Naive thymus-derived CD8-positive, alpha-beta T cell (primary cell): ENCODE measurements around the gene CACNA2D2. TPM values are rescaled to one million over a fixed set of nuclear protein-coding genes. Genes with fewer than 3 reads are reported as not detected.
A peak's percentile ranks its signal among the peaks of the same experiment; 100 is the strongest.

ENCODE experiments used
- ATAC-seq, 2 donors: fragments of 150-1000 bp; cut with Tn5 transposase in 1 of 2; sonication (Bioruptor Pico), chemical (Tn5 transposase) in 1 of 2; 1 replicate in 1 of 2; 2 replicates in 1 of 2; pipeline ENCODE4 v1.10.0; 2021; ENCODE audit warnings: mild to moderate bottlenecking in 2 of 2, moderate library complexity in 2 of 2
- POLR2A ChIA-PET: fragments of 350-600 bp; sonication (Branson Sonifier 250); formaldehyde crosslinking; loops from one replicate; lab custom pipeline; 2021; ENCODE audit warnings: antibody characterized with exemption; lab: Charles Lee
- DNase-seq, 10 donors: peaks; one replicate each; pipeline versions ENCODE4 v3.0.0 to v3.0.0-alpha.2; 2020 to 2022
- H3K27ac Mint-ChIP-seq, 10 donors: one replicate each; pipeline ENCODE4 v1.8.0; 2020 to 2022; ENCODE audit warnings: mild to moderate bottlenecking in 10 of 10, mixed read lengths in 10 of 10, moderate library complexity in 4 of 10, inconsistent platforms in 1 of 10
- H3K27me3 Mint-ChIP-seq, 5 donors: one replicate each; pipeline ENCODE4 v1.8.0; 2021 to 2022; ENCODE audit warnings: mixed read lengths in 5 of 5
- H3K36me3 Mint-ChIP-seq, 3 donors: one replicate each; pipeline ENCODE4 v1.8.0; 2020 to 2022; ENCODE audit warnings: mixed read lengths in 3 of 3, mild to moderate bottlenecking in 2 of 3, inconsistent platforms in 1 of 3
- H3K4me1 Mint-ChIP-seq, 4 donors: one replicate each; pipeline ENCODE4 v1.8.0; 2021 to 2022; ENCODE audit warnings: mixed read lengths in 4 of 4
- H3K4me3 Mint-ChIP-seq, 10 donors: one replicate each; pipeline ENCODE4 v1.8.0; 2020 to 2022; ENCODE audit warnings: mild to moderate bottlenecking in 10 of 10, mixed read lengths in 10 of 10, moderate library complexity in 6 of 10, inconsistent platforms in 1 of 10
- H3K9me3 Mint-ChIP-seq, 9 donors: one replicate each; pipeline ENCODE4 v1.8.0; 2020 to 2022; ENCODE audit warnings: mixed read lengths in 9 of 9, mild to moderate bottlenecking in 3 of 9, inconsistent platforms in 1 of 9, moderate library complexity in 1 of 9
- polyA plus RNA-seq, 3 donors: library from polyadenylated mRNA; unstranded; fragments of 300-500 nt; fragmentation: Illumina TruSeq; gene quantifications; one replicate each; pipeline ENCODE4 v1.2.3, GENCODE V29; 2021
- total RNA-seq, 8 experiments: library from RNA in 2 of 8; stranded (reverse) in 2 of 8; gene quantifications; one replicate each; pipeline ENCODE4 v1.2.3 and lab custom pipeline; 2021 to 2026

CACNA2D2 gene
- total and polyA plus RNA-seq, 5 experiments from 2014 or later = 0.40 to 4.9 (median 1.5) TPM

- no peaks in the 10 kb centered on the region for H3K27me3 Mint-ChIP-seq
- H3K36me3 Mint-ChIP-seq = peaks cover 0 to 23% (median 2%) of the 10 kb centered on the region in 3 donors
- no peaks in the 10 kb centered on the region for H3K9me3 Mint-ChIP-seq
- DNase-seq (peak; percentile 86 to 98 (median 94)), ATAC-seq (peak; percentile 99 to 100)
- peak within 1 kb of the TSS; percentile 89 to 99 (median 96) for H3K4me3 Mint-ChIP-seq
- H3K27ac Mint-ChIP-seq = peak within 1 kb of the TSS; percentile 87 to 98 (median 96)
- POLR2A ChIA-PET = interaction anchor here (0.6 to 10.4 kb wide), 5 partner anchors 10 to 1901 kb away, joined by 3 to 102 read pairs (median 4); partner anchors contain the start of genes CYB561D2, NPRL2 and RASSF1
- peaks cover 25 to 58% (median 46%) of the 10 kb centered on the region in 4 donors for H3K4me1 Mint-ChIP-seq
Observed at GRCh38 chr3:50358911-50359759, 144.3 kb downstream of the CACNA2D2 start, which contains the start of gene TMEM115. TSS of gene TMEM115 (minus strand) at chr3:50359521. CDS start at chr3:50359063, 458 bp downstream.

GRCh38 chr3:50358355-50358910 is 145.0 kb downstream of the CACNA2D2 start:
- DNase-seq (no peak), ATAC-seq (no peak)
- Mint-ChIP-seq H3K27me3 (no peaks in the 10 kb centered on the region), H3K36me3 (peaks cover 0 to 28% (median 2%) of the 10 kb centered on the region in 3 donors), H3K27ac (peak overlapping the region; percentile 80 to 95 (median 90)), H3K9me3 (no peaks in the 10 kb centered on the region), H3K4me3 (peak overlapping the region; percentile 85 to 99 (median 92)), H3K4me1 (peaks cover 24 to 61% (median 46%) of the 10 kb centered on the region in 4 donors)
- POLR2A ChIA-PET = interaction anchor here (0.6 to 10.4 kb wide), 5 partner anchors 13 to 1901 kb away, joined by 3 to 99 read pairs (median 3); partner anchors contain the start of genes IFRD2 and RASSF1

GRCh38 chr3:50357481-50357880 is 146.0 kb downstream of the CACNA2D2 start:
- H3K27ac Mint-ChIP-seq = peak overlapping the region; percentile 34 to 95 (median 84)
- no peaks in the 10 kb centered on the region for H3K27me3 Mint-ChIP-seq
- H3K4me3 Mint-ChIP-seq = peak overlapping the region; percentile 85 to 99 (median 92)
- H3K36me3 Mint-ChIP-seq = peaks cover 0 to 28% (median 2%) of the 10 kb centered on the region in 3 donors
- DNase-seq (no peak), ATAC-seq (no peak)
- POLR2A ChIA-PET = interaction anchor here (0.6 to 11.6 kb wide), 6 partner anchors 16 to 1143 kb away, joined by 3 to 318 read pairs (median 4); partner anchors contain the start of genes C3orf18, HEMK1, IFRD2 and RASSF1
- H3K4me1 Mint-ChIP-seq = peaks cover 24 to 61% (median 46%) of the 10 kb centered on the region in 4 donors
- no peaks in the 10 kb centered on the region for H3K9me3 Mint-ChIP-seq

GRCh38 chr3:50356553-50356952 is 146.9 kb downstream of the CACNA2D2 start:
- POLR2A ChIA-PET = interaction anchor here (1.6 to 11.6 kb wide), 2 partner anchors 15 to 213 kb away, joined by 4 to 318 read pairs; partner anchors contain the start of genes HEMK1, RASSF1 and ZMYND10
- ATAC-seq (no peak), DNase-seq (no peak)
- Mint-ChIP-seq H3K4me3 (peak overlapping the region; percentile 32 to 99 (median 90)), H3K27me3 (no peaks in the 10 kb centered on the region), H3K36me3 (peaks cover 0 to 31% (median 2%) of the 10 kb centered on the region in 3 donors), H3K4me1 (peaks cover 24 to 67% (median 50%) of the 10 kb centered on the region in 4 donors), H3K27ac (peak overlapping the region in 7 of 10 donors; percentile 25 to 90 (median 75)), H3K9me3 (no peaks in the 10 kb centered on the region)

GRCh38 chr3:50355829-50356552 is 147.4 kb downstream of the CACNA2D2 start:
- Mint-ChIP-seq H3K36me3 (peaks cover 0 to 31% (median 2%) of the 10 kb centered on the region in 3 donors), H3K4me1 (peaks cover 27 to 73% (median 56%) of the 10 kb centered on the region in 4 donors), H3K9me3 (no peaks in the 10 kb centered on the region), H3K27ac (peak overlapping the region in 6 of 10 donors; percentile 13 to 87 (median 46)), H3K4me3 (peak overlapping the region in 9 of 10 donors; percentile 10 to 98 (median 85)), H3K27me3 (no peaks in the 10 kb centered on the region)
- POLR2A ChIA-PET = interaction anchor here (1.6 to 11.6 kb wide), 2 partner anchors 14 to 213 kb away, joined by 4 to 318 read pairs; partner anchors contain the start of genes HEMK1, RASSF1 and ZMYND10
- DNase-seq (no peak), ATAC-seq (no peak)

- peaks cover 0 to 31% (median 2%) of the 10 kb centered on the region in 3 donors for H3K36me3 Mint-ChIP-seq
- ATAC-seq (no peak), DNase-seq (no peak)
- peak overlapping the region in 4 of 10 donors; percentile 14 to 60 (median 46) for H3K27ac Mint-ChIP-seq
- no peaks in the 10 kb centered on the region for H3K27me3 Mint-ChIP-seq
- POLR2A ChIA-PET = interaction anchor here (11.6 kb wide), 1 partner anchor 13 kb away, joined by 318 read pairs; the partner anchor contains the start of genes RASSF1 and ZMYND10
- no peaks in the 10 kb centered on the region for H3K9me3 Mint-ChIP-seq
- peaks cover 36 to 82% (median 65%) of the 10 kb centered on the region in 4 donors for H3K4me1 Mint-ChIP-seq
- H3K4me3 Mint-ChIP-seq = peak overlapping the region in 1 of 10 donors; percentile 41
Observed at GRCh38 chr3:50354850-50355249, 148.6 kb downstream of the CACNA2D2 start.

GRCh38 chr3:50354186-50354764 is 149.2 kb downstream of the CACNA2D2 start:
- Mint-ChIP-seq H3K9me3 (no peaks in the 10 kb centered on the region), H3K4me1 (peaks cover 32 to 81% (median 65%) of the 10 kb centered on the region in 4 donors), H3K27me3 (no peaks in the 10 kb centered on the region), H3K4me3 (peak overlapping the region in 1 of 10 donors; percentile 20), H3K27ac (peak overlapping the region in 5 of 10 donors; percentile 15 to 75 (median 56)), H3K36me3 (peaks cover 0 to 30% (median 2%) of the 10 kb centered on the region in 3 donors)
- ATAC-seq = no peak
- POLR2A ChIA-PET = interaction anchor here (11.6 kb wide), 1 partner anchor 13 kb away, joined by 318 read pairs; the partner anchor contains the start of genes RASSF1 and ZMYND10
- DNase-seq = no peak

GRCh38 chr3:50353245-50354004 is 150.0 kb downstream of the CACNA2D2 start:
- POLR2A ChIA-PET = interaction anchor here (0.5 to 11.6 kb wide), 4 partner anchors 12 to 412 kb away, joined by 3 to 318 read pairs (median 4); partner anchors contain the start of genes RASSF1 and ZMYND10
- H3K36me3 Mint-ChIP-seq = peaks cover 0 to 35% (median 4%) of the 10 kb centered on the region in 3 donors
- H3K4me3 Mint-ChIP-seq = peak overlapping the region in 1 of 10 donors; percentile 10
- no peak for ATAC-seq
- H3K4me1 Mint-ChIP-seq = peaks cover 33 to 84% (median 68%) of the 10 kb centered on the region in 4 donors
- DNase-seq = no peak
- H3K27me3 Mint-ChIP-seq = no peaks in the 10 kb centered on the region
- H3K9me3 Mint-ChIP-seq = no peaks in the 10 kb centered on the region
- peak overlapping the region in 3 of 10 donors; percentile 11 to 55 (median 29) for H3K27ac Mint-ChIP-seq

- DNase-seq (no peak), ATAC-seq (no peak)
- Mint-ChIP-seq H3K27me3 (no peaks in the 10 kb centered on the region), H3K4me3 (peak overlapping the region in 2 of 10 donors; percentile 10 to 29), H3K4me1 (peaks cover 34 to 84% (median 68%) of the 10 kb centered on the region in 4 donors), H3K9me3 (no peaks in the 10 kb centered on the region), H3K27ac (peak overlapping the region in 5 of 10 donors; percentile 11 to 72 (median 44)), H3K36me3 (peaks cover 0 to 41% (median 4%) of the 10 kb centered on the region in 3 donors)
- POLR2A ChIA-PET = interaction anchor here (0.7 to 11.6 kb wide), 4 partner anchors 11 to 234 kb away, joined by 5 to 318 read pairs (median 5); partner anchors contain the start of genes RASSF1 and ZMYND10
Observed at GRCh38 chr3:50352781-50353180, 150.7 kb downstream of the CACNA2D2 start.

- ATAC-seq (no peak), DNase-seq (no peak)
- H3K4me3 Mint-ChIP-seq = peak overlapping the region; percentile 94 to 99 (median 97)
- no peaks in the 10 kb centered on the region for H3K27me3 Mint-ChIP-seq
- peaks cover 0 to 40% (median 6%) of the 10 kb centered on the region in 3 donors for H3K36me3 Mint-ChIP-seq
- POLR2A ChIA-PET = interaction anchor here (1.1 to 11.6 kb wide), 14 partner anchors 10 to 1354 kb away, joined by 3 to 318 read pairs (median 8); partner anchors contain the start of genes C3orf18, HEMK1, HYAL3 and IFRD2
- peaks cover 31 to 82% (median 67%) of the 10 kb centered on the region in 4 donors for H3K4me1 Mint-ChIP-seq
- H3K27ac Mint-ChIP-seq = peak overlapping the region; percentile 98 to 100 (median 99)
- H3K9me3 Mint-ChIP-seq = no peaks in the 10 kb centered on the region
Observed at GRCh38 chr3:50351323-50351697, 152.1 kb downstream of the CACNA2D2 start.
